GM19395 (cell line): Measurements from ENCODE around the gene TAGLN.

Source experiments
- ATAC-seq: cut with Tn5 transposase; IDR thresholded peaks from one replicate; pipeline ENCODE4 v1.9.1; 2021; ENCODE audit warnings: mild to moderate bottlenecking, moderate library complexity; ENCODE audit not compliant: unreplicated experiment

The TAGLN gene

DNA sequence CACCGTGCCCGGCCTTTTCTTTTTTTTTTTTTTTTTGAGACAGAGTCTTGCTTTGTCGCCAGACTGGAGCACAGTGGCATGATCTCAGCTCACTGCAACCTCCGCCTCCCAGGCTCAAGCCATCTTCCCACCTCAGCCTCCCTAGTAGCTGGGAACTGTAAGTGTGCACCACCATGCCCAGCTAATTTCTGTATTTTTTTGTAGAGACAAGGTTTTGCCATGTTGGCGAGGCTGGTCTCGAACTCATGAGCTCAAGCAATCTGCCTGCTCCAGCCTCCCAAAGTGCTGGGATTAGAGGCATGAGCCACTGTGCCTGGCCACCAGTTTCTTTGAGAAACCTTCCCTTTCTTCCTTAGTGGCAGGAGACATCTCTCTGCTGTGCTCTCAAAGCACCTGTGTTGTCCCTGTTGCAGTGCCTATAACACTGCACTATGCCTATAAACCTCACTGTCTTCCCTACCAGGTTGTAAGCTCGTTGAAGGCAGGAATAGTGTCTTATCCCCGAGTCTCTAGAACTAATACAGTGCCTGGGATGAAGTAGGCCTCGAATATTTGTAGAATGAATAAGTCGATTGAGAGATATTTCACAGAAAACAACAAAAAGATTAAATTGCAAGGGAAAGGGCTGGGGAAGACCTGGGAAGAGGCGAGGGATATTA is 13.7 kb downstream of the TAGLN start:
- no peak for ATAC-seq

DNA sequence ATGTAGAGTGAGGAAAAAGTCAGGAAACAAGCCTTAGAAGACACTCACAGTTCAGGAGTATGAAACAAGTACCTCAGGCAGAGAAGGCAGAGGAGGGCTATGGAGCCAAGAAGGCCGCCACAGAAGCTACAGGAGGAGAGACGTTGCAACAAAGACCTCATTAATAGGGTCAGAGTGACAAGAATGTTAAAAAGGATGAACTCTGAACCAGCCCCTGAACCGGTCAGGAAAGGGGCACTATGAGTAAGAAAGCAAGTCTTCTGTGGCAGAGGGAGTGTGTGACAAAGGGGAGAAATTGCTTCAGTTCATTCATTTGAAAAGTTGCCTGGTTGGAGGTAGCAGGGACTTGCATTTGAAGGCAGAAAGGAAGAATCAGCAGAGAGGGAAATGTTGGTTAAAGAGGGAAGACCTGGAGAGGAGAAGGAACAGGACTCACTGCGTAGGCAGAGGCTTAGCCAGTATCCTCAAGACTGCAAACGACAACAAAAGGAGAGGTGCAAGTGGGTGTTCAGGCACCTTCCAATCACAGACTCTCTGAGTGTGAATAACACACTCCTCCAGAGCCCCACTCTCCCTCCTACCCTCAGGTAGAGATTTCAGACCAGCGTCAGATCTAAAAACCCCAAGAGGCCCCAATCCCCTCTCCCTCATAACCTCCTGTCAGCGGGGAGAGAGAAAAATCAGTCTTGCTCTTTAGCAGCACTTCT is 15.4 kb downstream of the TAGLN start:
- ATAC-seq: no peak

DNA sequence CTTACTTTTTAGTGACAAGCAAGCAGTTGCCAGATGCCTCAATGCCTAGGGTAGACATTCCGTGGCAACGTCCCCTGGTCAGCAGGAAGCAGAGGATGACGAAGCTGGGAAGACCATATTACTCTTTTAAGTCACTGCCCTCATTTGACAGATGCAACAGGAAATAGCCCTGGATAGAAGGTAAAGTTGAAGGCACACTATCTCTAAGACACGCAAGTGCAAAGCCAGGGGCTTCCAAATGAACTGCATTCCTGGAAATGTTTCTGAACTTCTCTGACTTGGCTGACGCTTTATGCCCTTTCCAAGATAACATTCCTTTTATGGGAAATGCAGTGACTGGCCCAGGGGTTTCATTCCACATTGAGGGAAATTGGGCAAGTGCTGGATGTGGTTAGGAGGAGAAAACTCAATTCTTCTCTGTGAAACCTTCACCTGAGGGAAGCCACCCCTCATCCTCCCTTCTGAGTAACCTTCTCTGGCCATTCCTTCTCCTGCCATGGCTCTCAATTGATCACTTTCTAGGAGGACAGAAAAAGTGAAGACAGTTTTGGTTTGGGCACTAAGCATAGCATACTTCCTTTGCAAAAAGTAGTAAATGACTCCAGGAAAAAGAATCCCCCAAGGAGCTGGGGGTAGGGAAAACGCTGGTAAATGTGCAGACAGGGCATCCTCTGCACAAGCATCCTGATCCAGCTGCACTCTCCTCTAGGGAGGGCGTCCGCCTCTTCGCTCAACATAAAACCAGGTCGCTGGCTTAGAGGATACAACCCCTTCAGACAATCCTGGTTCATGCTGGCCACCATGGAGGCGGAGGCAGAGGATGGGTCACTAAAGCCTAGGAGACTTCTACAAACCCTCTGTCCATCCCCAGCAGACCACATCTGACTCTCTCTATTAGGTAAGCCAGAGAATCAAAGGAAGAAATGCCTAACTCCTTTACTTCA is 18.2 kb downstream of the TAGLN start:
- ATAC-seq: no peak

DNA sequence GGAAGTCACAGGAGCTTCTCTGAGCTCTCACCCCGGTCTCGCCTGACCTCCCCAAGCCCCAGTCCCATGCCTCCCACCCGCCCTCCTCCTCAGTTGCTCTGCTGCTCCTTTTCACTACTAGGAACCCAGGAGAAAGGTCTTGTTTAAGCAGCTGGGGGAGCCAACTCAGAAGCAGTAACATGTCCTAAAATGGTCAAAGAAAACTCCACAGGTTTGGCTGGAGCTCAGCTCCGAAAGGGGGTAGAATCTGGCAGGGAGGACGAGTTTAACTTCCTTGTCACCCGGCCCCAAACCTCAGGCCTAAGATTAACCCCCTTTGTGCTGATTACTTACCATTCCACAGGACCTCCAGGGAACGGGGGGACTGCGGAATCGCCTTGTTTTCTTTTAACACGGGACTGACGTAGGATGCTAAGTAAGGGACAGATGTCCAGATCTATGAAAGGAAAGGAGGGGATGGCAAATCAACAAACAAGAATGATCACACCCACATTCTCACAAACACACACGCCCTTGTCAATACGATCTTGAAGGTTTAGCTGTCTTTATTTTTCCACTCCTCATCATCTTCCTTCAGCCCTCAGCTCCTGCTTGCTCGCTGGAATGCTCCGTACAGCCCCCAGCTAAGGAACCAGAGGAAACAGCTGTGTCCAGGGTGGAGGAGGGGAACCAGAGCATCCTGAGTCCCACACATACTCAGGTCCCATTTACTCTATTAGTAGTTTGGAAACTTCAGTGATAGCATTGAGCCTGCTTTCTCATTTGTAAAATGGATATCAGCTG is 19.2 kb downstream of the TAGLN start:
- no peak for ATAC-seq

DNA sequence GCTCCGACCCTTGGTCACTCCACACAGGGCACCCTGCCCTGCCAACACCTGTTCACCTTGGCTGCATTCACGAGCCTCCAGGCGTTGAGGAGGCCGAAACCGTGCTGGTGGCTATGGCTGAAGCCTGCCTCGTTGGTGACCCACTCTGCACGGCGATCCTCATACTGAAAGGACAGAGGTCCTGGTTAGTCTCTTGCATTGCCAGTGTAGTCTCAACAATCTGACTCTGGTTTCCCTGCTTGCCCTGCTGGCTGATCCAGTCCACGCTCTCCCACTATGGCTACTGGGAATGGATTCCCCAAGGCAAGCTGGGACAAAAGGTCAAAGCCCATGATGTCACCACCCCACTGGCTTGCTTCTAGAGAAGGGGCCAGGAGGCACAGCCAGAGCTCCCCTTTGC is 19.8 kb downstream of the TAGLN start:
- no peak for ATAC-seq

DNA sequence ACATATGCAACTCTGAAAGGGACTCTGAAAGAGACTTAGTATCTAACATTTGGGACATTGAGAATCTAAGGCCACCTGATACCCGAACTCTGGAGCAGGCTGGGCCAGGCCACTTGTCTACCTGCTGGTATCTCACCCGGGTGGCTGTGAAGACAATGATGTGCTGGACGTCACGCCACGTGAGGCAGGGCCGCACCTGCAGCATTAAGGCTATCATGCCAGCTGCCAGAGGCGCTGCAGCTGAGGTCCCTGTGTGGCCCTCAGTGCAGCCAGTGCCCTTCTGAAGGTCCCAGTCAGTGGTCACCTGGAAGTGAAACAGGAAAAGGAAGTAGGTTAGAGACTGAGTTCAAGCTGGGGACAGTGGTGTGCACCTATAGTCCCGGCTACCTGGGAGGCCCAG is 20.3 kb downstream of the TAGLN start:
- ATAC-seq: no peak

DNA sequence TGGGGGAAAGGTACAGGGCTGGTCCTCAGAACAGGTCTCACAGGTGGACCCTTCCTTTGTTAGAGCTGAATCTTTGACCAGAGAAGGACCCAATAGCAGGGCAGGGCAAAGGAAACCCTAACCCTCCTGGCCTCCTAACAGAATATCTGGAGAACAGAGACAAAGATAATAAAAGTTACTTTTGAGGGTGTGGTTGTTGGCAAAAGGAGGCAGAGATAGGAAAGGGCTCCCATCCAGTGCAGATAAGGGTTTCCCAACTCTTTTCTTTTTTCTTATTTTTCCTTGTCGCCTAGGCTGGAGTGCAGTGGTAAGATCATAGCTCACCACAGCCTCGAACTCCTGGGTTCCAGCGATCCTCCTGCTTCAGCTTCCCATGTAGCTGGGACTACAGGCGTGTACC is 20.8 kb downstream of the TAGLN start:
- no peak for ATAC-seq

DNA sequence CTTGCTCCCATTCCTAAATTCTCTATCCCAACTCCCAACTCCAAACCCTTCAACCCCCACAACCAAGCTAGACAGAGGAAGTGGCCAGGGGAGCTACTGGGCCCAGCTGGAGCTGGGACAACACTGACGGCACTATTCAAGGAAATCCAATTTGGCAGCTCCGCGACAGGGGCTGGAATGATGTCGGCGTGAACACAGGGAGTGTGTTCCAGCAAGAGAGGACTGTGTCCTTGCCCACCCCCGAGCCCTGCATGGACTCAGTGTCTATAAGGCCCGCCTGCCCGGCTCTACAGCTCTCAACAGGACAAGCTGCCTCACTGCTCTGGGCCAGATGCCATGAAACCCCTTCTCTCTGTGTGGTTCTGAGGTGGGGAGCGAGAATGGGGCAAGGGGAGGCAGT is 21.4 kb downstream of the TAGLN start:
- ATAC-seq: no peak

DNA sequence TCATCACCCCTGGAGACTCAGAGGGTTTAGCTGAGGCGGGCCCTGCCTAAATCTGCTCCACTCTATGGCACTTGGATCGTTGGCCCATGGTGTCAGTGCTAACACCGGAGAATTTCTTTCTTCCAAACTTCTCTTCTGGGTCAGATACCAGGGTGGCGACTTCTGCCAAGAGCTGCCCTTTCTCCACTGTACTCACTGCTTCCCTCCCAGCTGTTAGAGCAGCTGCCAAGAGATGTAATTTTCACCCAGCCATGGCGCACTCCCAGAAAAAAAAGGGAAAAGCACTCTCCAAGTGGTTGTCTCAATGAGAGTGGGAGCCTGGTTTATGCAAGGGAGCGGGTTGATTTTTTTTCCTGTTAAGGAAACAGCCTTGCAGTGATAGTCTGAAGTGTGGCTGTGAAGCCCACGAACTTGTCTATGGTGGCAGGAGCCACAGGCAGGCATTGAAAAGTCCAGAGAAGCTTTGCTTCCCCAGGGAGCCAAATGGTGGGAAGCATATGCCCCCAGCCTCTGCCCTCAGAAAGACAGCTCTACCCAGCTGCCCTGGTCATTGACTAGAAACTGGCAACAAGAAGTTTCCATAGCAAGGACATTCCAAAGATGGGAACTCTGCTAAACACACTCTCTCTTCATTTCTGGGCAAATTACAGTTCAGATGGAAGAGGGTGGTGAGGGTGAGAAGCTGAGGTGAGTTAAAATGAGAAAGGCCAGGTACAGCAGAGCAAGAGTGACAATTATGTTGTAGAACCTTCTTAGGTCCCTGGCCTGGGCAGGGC is 22.0 kb downstream of the TAGLN start:
- ATAC-seq: no peak

DNA sequence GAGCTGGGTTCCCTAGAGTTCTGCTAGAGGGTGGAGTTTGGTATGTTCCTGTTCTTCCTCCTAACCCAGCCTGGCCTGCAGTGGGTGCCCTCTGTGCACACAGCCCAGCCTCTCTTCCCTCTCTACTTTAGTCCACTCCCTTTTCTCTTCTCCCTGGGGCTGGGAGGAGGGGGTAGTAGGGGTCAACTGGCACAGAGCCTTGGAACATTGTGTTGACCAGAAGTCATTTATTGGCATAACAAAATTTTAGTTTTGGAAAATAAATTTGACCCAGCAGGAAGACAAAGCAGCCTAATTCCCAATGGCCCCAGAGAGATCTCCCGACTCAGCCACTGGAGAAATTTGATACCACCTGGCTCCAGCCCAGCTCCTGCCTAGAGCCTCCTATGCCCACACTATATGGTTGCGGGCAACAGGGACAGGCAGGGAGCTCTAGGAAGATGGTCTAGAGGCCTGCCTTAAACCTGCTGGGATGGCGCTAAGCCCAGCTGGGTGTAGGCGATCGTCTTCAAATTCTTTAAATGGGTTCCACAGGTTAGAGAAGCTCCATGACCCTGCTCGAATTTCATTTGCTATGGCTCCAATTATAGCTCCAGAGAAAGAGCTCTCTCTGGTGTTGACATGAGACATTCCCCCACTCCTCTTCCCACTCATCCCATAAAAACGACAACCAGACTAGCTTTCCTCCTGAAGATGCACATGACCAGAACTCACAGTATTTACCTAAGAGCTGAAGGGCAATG is 22.8 kb downstream of the TAGLN start:
- ATAC-seq: no peak

DNA sequence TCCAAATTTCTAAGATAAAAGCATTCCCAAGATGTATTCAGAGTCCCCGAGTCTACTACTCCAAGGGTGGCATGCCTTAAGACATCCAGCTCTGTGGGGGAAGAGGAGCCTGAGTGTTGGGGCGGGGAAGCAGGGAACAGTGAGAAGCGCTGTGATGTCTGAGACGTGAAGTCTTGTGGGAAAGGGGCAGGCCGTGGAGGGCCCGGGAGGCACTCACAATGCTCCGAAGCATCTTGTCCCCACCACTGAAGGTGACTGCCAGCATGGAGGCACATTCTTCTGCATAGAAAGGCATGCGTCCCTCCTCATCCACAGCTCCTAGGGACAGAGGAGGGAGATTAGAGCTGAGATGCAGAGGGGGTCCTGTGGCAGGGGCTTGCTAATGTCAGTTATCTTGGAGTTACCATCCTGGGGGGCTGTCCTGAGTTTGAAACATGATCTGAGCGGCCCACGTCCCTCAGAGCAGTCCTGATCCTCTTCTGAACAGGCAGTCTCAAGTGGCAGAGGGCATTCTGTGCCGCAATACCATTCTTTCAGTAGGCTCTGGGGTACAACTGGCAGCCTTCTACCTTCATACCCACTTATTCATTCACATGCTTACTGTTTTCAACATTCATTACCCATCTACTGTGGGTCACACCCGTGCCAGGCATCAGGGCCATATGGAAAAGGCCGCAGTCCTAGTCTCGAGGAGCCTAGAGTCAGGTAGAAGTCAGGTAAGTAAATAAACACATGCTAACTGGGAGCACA is 24.0 kb downstream of the TAGLN start:
- no peak for ATAC-seq

DNA sequence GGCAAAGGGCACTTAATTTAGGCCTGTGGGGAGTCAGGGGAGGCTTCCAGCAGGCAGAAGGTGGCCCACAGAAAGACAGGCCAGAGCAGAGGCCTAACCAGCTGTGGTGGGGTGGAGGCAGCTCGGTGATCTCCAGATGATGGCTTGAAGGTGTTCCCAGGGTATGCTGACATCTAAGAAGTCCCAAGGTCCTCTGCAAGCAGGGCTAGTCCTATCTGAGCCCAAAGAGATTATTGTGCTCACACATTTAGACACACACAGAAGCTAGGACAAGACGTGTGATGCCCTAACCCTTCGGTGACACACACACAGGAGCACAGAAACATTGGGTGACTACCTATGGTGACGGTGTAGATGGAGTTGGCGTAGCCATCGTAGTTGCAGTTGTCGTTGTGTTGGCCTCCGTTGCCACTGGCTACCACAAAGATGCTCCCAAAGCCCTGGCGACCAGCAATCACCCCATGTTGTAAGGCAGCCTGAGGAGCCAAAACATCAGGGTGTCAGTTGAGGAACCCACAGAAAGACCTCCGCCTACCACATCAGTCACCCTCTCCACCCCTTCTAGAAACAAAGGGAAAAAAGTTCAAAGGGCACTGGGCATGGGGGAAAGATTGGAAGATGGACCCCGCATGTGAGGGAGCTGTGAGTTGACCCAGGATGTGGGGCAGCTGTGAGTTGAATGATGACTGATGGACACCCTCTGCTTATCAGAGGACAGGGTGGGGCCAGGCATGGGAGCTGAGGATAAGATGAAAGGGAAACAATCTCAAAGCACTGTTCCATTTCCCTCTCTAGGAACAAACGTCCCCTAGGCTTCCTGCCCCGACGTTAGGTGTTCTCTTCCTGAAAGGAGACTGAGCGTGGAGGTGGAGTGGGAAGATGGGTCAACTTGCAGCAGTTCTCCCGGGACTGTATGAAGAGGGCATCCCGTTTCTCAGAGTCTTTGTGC is 24.8 kb downstream of the TAGLN start:
- ATAC-seq: no peak

DNA sequence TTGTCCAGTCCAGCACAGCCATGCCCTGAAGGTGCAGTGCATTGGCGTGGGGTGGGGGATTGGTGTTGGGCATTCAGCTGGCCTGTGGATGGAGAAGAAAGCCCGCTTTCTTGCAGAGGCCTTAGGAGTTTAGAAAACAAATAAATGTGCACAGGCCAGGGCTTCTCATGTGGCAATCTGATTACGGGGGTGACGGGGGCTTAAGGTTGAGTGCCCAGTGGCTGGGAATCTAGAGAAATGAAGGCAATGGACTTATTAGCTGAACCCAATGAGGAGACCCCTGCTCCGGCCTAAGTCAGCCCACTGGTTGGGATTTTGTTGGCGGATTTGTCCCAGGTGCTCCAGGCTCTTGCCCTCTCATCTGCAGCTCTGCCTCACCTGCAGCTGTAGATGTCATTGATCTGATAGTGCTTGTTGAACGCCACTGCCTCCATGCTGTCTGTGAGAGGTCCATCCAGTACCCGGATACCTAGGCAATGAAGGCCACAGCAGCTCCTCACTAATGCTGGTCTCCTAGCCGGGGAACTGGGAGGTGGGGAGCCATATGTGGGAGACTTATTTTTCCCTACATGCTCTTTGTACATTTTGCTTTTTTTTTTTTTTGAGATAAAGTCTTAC is 26.5 kb downstream of the TAGLN start:
- ATAC-seq: no peak

DNA sequence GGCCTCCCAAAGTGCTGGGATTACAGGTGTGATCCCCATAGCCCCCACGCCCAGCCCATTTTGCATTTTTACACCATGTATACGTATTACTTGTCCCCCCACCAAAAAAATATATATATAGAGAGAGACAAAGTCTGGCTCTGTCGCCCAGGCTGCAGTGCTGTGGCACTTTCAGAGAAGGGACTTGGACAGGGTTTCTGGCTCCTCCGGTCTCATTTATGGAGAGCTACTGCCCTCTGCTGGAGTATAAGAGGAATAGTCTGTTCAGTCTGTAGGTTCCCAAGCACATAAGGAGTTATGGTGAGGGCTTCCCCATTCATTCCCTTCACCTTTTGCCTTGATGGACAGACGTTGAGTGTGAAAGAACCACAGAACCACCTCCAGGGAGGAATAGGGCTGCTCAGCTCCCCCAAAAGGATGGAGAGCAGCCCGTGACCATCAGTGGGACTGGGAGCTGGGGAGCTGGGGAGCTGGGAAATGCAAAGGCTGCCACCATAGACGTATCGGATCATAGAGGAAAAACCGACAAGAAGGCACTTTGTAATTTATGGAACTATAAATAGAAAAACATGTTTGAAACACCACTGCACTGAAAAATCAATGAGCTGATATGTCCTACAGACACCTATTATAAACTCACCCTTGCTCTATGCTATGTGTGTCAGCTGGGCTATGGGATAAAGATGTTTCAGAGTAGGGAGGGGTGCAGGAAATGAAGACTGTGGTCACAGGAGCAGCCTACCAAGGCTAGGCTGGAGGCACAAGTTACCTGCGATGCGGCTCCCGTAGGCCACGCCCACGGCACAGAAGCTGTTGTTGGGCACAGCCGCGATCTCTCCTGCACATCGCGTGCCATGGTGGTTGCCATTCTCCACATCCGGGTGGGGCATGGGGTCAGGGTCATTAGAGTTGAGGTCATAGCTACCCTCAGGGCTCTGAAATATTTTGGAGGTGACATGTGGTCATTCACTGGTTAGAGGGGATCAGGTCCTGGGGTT is 27.5 kb downstream of the TAGLN start:
- ATAC-seq: no peak

DNA sequence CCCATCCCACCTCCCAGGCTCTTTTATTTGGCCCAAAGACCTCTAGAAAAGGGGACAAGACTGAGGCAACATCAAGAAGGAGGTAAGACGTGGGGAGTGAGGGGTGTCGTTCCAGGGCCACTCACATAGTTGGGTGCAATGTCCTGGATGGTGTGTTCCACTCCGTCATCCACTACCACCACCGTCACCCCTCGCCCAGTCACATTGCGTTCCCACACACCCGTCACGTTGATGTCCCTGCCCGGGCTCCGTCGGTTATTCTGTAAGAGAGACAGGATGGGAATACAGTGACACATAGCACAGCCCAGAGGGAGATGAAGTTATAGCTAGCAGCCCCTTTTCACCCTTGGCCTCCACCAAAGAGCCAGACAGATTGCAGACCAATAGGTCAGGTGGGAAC is 28.9 kb downstream of the TAGLN start:
- ATAC-seq: no peak

DNA sequence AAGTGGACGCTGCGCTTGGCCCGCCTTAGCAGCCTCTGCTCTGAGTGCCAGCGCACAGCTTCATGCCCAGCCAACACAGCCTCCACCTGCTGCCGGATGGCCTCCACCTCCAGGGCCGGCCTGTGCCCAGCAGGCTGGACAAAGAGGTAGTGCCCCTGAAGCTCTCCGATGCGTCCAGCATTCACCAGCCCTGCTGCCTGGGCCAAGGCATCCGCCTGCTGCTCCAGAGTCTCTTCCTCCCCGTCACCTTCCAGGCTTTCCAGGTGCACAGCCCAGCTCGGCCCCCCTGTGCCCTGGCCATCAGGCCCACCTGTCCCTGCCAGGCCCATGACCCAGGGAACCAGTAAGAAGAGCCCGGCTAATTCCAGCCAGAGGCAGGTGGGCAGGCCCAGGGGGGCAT is 30.2 kb downstream of the TAGLN start:
- ATAC-seq: no peak
